ENCODE measurements around the gene WDR20.

GRCh38 chr14:102206918-102207317, 67.2 kb downstream of the WDR20 start:
- TF ChIP-seq POLR2A (IDR thresholded peaks at IDR 0.05), result no peak
- TF ChIP-seq CTCF (IDR thresholded peaks at IDR 0.05), result peak in 5 of 7 experiments; percentile 9 to 48 (median 35)
